Adrenal gland (tissue), 12 donors: ENCODE results near the gene CSRP1. TPM values are rescaled to one million over a fixed set of nuclear protein-coding genes. Genes with fewer than 3 reads are reported as not detected.
"Not testable (repeated sequence)": the region's sequence is repeated elsewhere in the genome, so short reads cannot be mapped to it uniquely, and the experiment has no call there.

Experiments
- DNase-seq, 7 donors: peaks; one replicate each; pipeline ENCODE4 v3.0.0-alpha.2; 2019 to 2020
- H3K27ac ChIP-seq, 5 donors: fragments of 200-600 bp; sonication (generic) in 4 of 5; 1 replicate in 3 of 5; 2 replicates in 2 of 5; pipeline versions ENCODE4 v1.5.1 to v1.8.0; 2016 to 2020; ENCODE audit warnings: mild to moderate bottlenecking in 1 of 5
- H3K27me3 ChIP-seq: fragments of 200-600 bp; 2 replicates; pipeline ENCODE4 v1.8.0; 2021
- H3K36me3 ChIP-seq, 2 donors: fragments of 200-600 bp; replicated peaks in 1 of 2; 1 replicate in 1 of 2; 2 replicates in 1 of 2; pipeline versions ENCODE4 v1.5.1 to v1.8.0; 2018 to 2022
- H3K4me1 ChIP-seq, 2 donors: fragments of 200-600 bp; replicated peaks in 1 of 2; 1 replicate in 1 of 2; 2 replicates in 1 of 2; pipeline versions ENCODE4 v1.5.1 to v1.8.0; 2018 to 2021
- H3K4me3 ChIP-seq, 4 donors: fragments of 200-600 bp; sonication (generic) in 3 of 4; one replicate each; pipeline ENCODE4 v1.5.1; 2016 to 2018
- H3K9me3 ChIP-seq, 3 donors: fragments of 200-600 bp; sonication (generic) in 1 of 3; replicated peaks in 1 of 3; 1 replicate in 2 of 3; 2 replicates in 1 of 3; pipeline versions ENCODE4 v1.5.1 to v1.8.0; 2016 to 2021
- CTCF ChIP-seq, 6 experiments: fragments of 450-650 bp in 4 of 6; fragments of 200-600 bp in 2 of 6; sonication (generic) in 1 of 6; IDR thresholded peaks; 1 replicate in 5 of 6; 2 replicates in 1 of 6; pipeline versions ENCODE4 v1.5.1 to v1.8.0; 2016 to 2021; ENCODE audit warnings: antibody characterized with exemption in 6 of 6, mild to moderate bottlenecking in 2 of 6, moderate library complexity in 1 of 6
- POLR2A ChIP-seq, 2 donors: fragments of 450-650 bp; IDR thresholded peaks; one replicate each; pipeline ENCODE4 v1.6.1; 2017; ENCODE audit warnings: antibody characterized with exemption in 2 of 2, mild to moderate bottlenecking in 2 of 2, moderate library complexity in 1 of 2
- WGBS, 4 donors: extraction: QIAGEN DNeasy Blood & Tissue Kit in 2 of 4; methylation state at CpG; one replicate each; pipeline versions ENCODE4 v1.1.5 to v1.1.7; 2013 to 2017; 5-methylcytosine and 5-hydroxymethylcytosine counted together
- intact Hi-C, 2 donors: fragments of 100-400 bp; cut with DNase I; formaldehyde crosslinking; loops; one replicate each; pipeline versions ENCODE4 v1.14.1 to v1.15.0; 2022 to 2023
- polyA plus RNA-seq, 3 donors: library from polyadenylated mRNA; stranded (reverse); fragments of 200-250 nt in 2 of 3; fragments of 350-450 nt in 1 of 3; fragmentation: Illumina TruSeq in 1 of 3; extraction: RNeasy Lipid Tissue Mini Kit (QIAGEN cat#74804) in 1 of 3; gene quantifications; one replicate each; pipeline ENCODE4 v1.2.3, GENCODE V29; 2013 to 2014
- total RNA-seq, 9 donors: library from RNA; depleted of rRNA in 4 of 9; stranded (reverse); fragments of >200 nt in 4 of 9; fragments of 120-200 nt in 1 of 9; fragmentation: NEBNext Ultra II Directional in 1 of 9; extraction: Animal tissue kit (Norgen Biotek cat#: 25700) in 1 of 9; gene quantifications; one replicate each; pipeline versions ENCODE4 v1.1.0 to v1.2.4, GENCODE V29; 2013 to 2023
- donor health status: healthy with polysubstance abuse.
- donor health status: Bipolar disorder and iron deficiency.
- donor health status: DM: yes; HTN: yes; CAD: no.
- donor health status: DM: no; HTN: no; CAD: no.
- donor health status: DM: no; HTN: no; CAD: no.
- donor health status: DM: yes; HTN: yes; CAD: no.

Gene CSRP1
- total and polyA plus RNA-seq, 12 donors: 30.5 to 470 (median 138) TPM

- peak; percentile 72 to 93 (median 81) for DNase-seq
- WGBS, 4 donors: 47 to 52% (median 51%) methylated on average over 21 to 26 of the region's 26 CpGs
- Histone ChIP-seq H3K9me3 (no peaks in the 10 kb centered on the region), H3K4me3 (no peak overlapping the region), H3K4me1 (peaks cover 0 to 20% of the 10 kb centered on the region in 2 donors), H3K36me3 (no peaks in the 10 kb centered on the region), H3K27me3 (no peaks in the 10 kb centered on the region), H3K27ac (no peak overlapping the region)
- intact Hi-C loops: no loop called here
- TF ChIP-seq CTCF (IDR thresholded peaks at IDR 0.05) (peak; percentile 52 to 86 (median 70)), POLR2A (IDR thresholded peaks at IDR 0.05) (no peak)
Observed at GRCh38 chr1:201530741-201531531, 24.0 kb upstream of the CSRP1 start.

- intact Hi-C loops: no loop called here
- DNase-seq: peak in 1 of 7 donors; percentile 29
- TF ChIP-seq CTCF (IDR thresholded peaks at IDR 0.05): no peak
- no peak for TF ChIP-seq POLR2A (IDR thresholded peaks at IDR 0.05)
- Histone ChIP-seq H3K9me3 (no peaks in the 10 kb centered on the region), H3K27me3 (no peaks in the 10 kb centered on the region), H3K4me1 (peaks cover 0 to 7% of the 10 kb centered on the region in 2 donors), H3K36me3 (no peaks in the 10 kb centered on the region), H3K4me3 (no peak overlapping the region), H3K27ac (no peak overlapping the region)
- 84 to 95% (median 88%) methylated on average over 3 of the region's 3 CpGs for WGBS, 4 donors
Observed at GRCh38 chr1:201528631-201529252, 21.8 kb upstream of the CSRP1 start.

GRCh38 chr1:201527879-201528278 is 21.0 kb upstream of the CSRP1 start:
- Histone ChIP-seq H3K4me1 (peaks cover 0 to 7% of the 10 kb centered on the region in 2 donors), H3K9me3 (no peaks in the 10 kb centered on the region), H3K4me3 (no peak overlapping the region), H3K36me3 (no peaks in the 10 kb centered on the region), H3K27me3 (no peaks in the 10 kb centered on the region), H3K27ac (no peak overlapping the region)
- DNase-seq: no peak
- no peak for TF ChIP-seq POLR2A (IDR thresholded peaks at IDR 0.05)
- no peak for TF ChIP-seq CTCF (IDR thresholded peaks at IDR 0.05)
- intact Hi-C loops: no loop called here
- WGBS, 4 donors: 83 to 92% (median 87%) methylated on average over 5 of the region's 5 CpGs

- no peak for DNase-seq
- Histone ChIP-seq H3K27ac (no peak overlapping the region), H3K4me1 (no peaks in the 10 kb centered on the region), H3K36me3 (no peaks in the 10 kb centered on the region), H3K27me3 (peaks cover 6% of the 10 kb centered on the region), H3K9me3 (no peaks in the 10 kb centered on the region), H3K4me3 (no peak overlapping the region)
- TF ChIP-seq POLR2A (IDR thresholded peaks at IDR 0.05): no peak
- TF ChIP-seq CTCF (IDR thresholded peaks at IDR 0.05): no peak
- intact Hi-C loops: no loop called here
- 88 to 96% (median 92%) methylated on average over 1 of the region's 1 CpG for WGBS, 4 donors
Observed at GRCh38 chr1:201525193-201525778, 18.4 kb upstream of the CSRP1 start.

- intact Hi-C loops, DNase-seq, H3K4me3 ChIP-seq, H3K27ac ChIP-seq, H3K36me3 ChIP-seq, H3K4me1 ChIP-seq, H3K9me3 ChIP-seq, H3K27me3 ChIP-seq: not testable (repeated sequence)
- 76 to 85% (median 79%) methylated on average over 13 to 14 of the region's 14 CpGs for WGBS, 4 donors
Observed at GRCh38 chr1:201520046-201520575, 13.2 kb upstream of the CSRP1 start.
